ENCODE measurements around the gene DDX46. TPM values are rescaled to one million over a fixed set of nuclear protein-coding genes. Genes with fewer than 3 reads are reported as not detected.
"Not testable (repeated sequence)": the region's sequence is repeated elsewhere in the genome, so short reads cannot be mapped to it uniquely, and the experiment has no call there.

DDX46 gene
- total and polyA plus RNA-seq, 2 donors (not counting 1 experiment from before 2014, with no cell fraction given): 15.4 to 80.9 TPM

- CTCF ChIA-PET: interaction anchor here (1.2 kb wide), 1 partner anchor 10 kb away, joined by 3 read pairs; the partner anchor contains the start of gene C5orf24
- H3K4me1 ChIP-seq (ENCODE audit: control insufficient read depth in 2 of 2, insufficient read depth in 2 of 2, low read length in 2 of 2): no peaks in the 10 kb centered on the region
- TF ChIP-seq CTCF (IDR thresholded peaks at IDR 0.05): no peak
- no peak for TF ChIP-seq EZH2 (IDR thresholded peaks at IDR 0.05; ENCODE audit: borderline replicate concordance, insufficient read depth, low read depth, low read length, poor library complexity, severe bottlenecking)
- intact Hi-C loops (cut with micrococcal nuclease): no loop called here
- no peak overlapping the region for H3K4me2 ChIP-seq (replicated peaks; ENCODE audit: low read depth, low read length, poor library complexity, severe bottlenecking)
- H3K4me3 ChIP-seq (ENCODE audit: control extremely low read depth in 1 of 5, extremely low read depth in 1 of 5, insufficient read depth in 1 of 5, low read depth in 2 of 5, low read length in 4 of 5): no peak overlapping the region
- no CpG with 5 or more reads among the region's 2 CpGs for WGBS (ENCODE audit: insufficient coverage)
- Mint-ChIP-seq H3K4me1 (no peaks in the 10 kb centered on the region), H3K27ac (no peak overlapping the region), H3K27me3 (no peaks in the 10 kb centered on the region), H3K9me3 (ENCODE audit: insufficient read depth) (no peaks in the 10 kb centered on the region), H3K4me3 (no peak overlapping the region)
- H3K9me3 ChIP-seq (ENCODE audit: control extremely low read depth in 1 of 3, control insufficient read depth in 2 of 3, insufficient read depth in 1 of 3, low read length in 2 of 3): no peaks in the 10 kb centered on the region
- no peak overlapping the region for H2AFZ ChIP-seq (ENCODE audit: insufficient read depth, low read depth, low read length, poor library complexity, severe bottlenecking)
- H3K27me3 ChIP-seq (replicated peaks in 1 of 4; ENCODE audit: control extremely low read depth in 1 of 4, control insufficient read depth in 3 of 4, insufficient read depth in 4 of 4, low read length in 3 of 4): no peaks in the 10 kb centered on the region
- no peak overlapping the region for H3K9ac ChIP-seq (ENCODE audit: low read length)
- DNase-seq: no peak
- POLR2A ChIA-PET: no interaction called here
- H3K36me3 ChIP-seq (replicated peaks in 1 of 2; ENCODE audit: control extremely low read depth in 1 of 2, control insufficient read depth in 1 of 2, extremely low read depth in 1 of 2, insufficient read depth in 2 of 2, low read length in 1 of 2): peaks cover 4 to 10% of the 10 kb centered on the region in 2 experiments
- ATAC-seq (ENCODE audit: low read depth): no peak
- H3K27ac ChIP-seq (ENCODE audit: low read length in 2 of 2): no peak overlapping the region
- H4K20me1 ChIP-seq (ENCODE audit: control insufficient read depth, insufficient read depth, low read length, poor library complexity, severe bottlenecking): no peaks in the 10 kb centered on the region
- H3K79me2 ChIP-seq (ENCODE audit: control insufficient read depth, insufficient read depth, low read length): no peaks in the 10 kb centered on the region
Observed at GRCh38 chr5:134835623-134836022, 77.0 kb downstream of the DDX46 start.

GRCh38 chr5:134837530-134838181 lies 79.1 kb downstream of the DDX46 start:
- Histone ChIP-seq H3K36me3 (replicated peaks in 1 of 2; ENCODE audit: control extremely low read depth in 1 of 2, control insufficient read depth in 1 of 2, extremely low read depth in 1 of 2, insufficient read depth in 2 of 2, low read length in 1 of 2) (peaks cover 4 to 9% of the 10 kb centered on the region in 2 experiments), H3K9ac (ENCODE audit: low read length) (no peak overlapping the region), H3K27ac (ENCODE audit: low read length in 2 of 2) (no peak overlapping the region), H3K79me2 (ENCODE audit: control insufficient read depth, insufficient read depth, low read length) (no peaks in the 10 kb centered on the region), H4K20me1 (ENCODE audit: control insufficient read depth, insufficient read depth, low read length, poor library complexity, severe bottlenecking) (no peaks in the 10 kb centered on the region), H2AFZ (ENCODE audit: insufficient read depth, low read depth, low read length, poor library complexity, severe bottlenecking) (no peak overlapping the region), H3K27me3 (replicated peaks in 1 of 4; ENCODE audit: control extremely low read depth in 1 of 4, control insufficient read depth in 3 of 4, insufficient read depth in 4 of 4, low read length in 3 of 4) (no peaks in the 10 kb centered on the region), H3K4me1 (ENCODE audit: control insufficient read depth in 2 of 2, insufficient read depth in 2 of 2, low read length in 2 of 2) (no peaks in the 10 kb centered on the region), H3K4me2 (replicated peaks; ENCODE audit: low read depth, low read length, poor library complexity, severe bottlenecking) (no peak overlapping the region), H3K9me3 (ENCODE audit: control extremely low read depth in 1 of 3, control insufficient read depth in 2 of 3, insufficient read depth in 1 of 3, low read length in 2 of 3) (no peaks in the 10 kb centered on the region), H3K4me3 (ENCODE audit: control extremely low read depth in 1 of 5, extremely low read depth in 1 of 5, insufficient read depth in 1 of 5, low read depth in 2 of 5, low read length in 4 of 5) (no peak overlapping the region)
- H3K4me3 Mint-ChIP-seq: no peak overlapping the region
- ChIA-PET CTCF (interaction anchor here (0.7 kb wide), 2 partner anchors 271 to 355 kb away, joined by 3 to 4 read pairs; no protein-coding TSS in a partner anchor), POLR2A (interaction anchor here (0.6 kb wide), 1 partner anchor 204 kb away, joined by 3 read pairs; no protein-coding TSS in a partner anchor)
- H3K9me3 Mint-ChIP-seq (ENCODE audit: insufficient read depth): no peaks in the 10 kb centered on the region
- ATAC-seq (ENCODE audit: low read depth): no peak
- H3K27ac Mint-ChIP-seq: no peak overlapping the region
- no peak for TF ChIP-seq CTCF (IDR thresholded peaks at IDR 0.05)
- no peak for TF ChIP-seq EZH2 (IDR thresholded peaks at IDR 0.05; ENCODE audit: borderline replicate concordance, insufficient read depth, low read depth, low read length, poor library complexity, severe bottlenecking)
- intact Hi-C loops (cut with micrococcal nuclease): no loop called here
- H3K27me3 Mint-ChIP-seq: no peaks in the 10 kb centered on the region
- no peaks in the 10 kb centered on the region for H3K4me1 Mint-ChIP-seq
- WGBS (ENCODE audit: insufficient coverage): 100% methylated on average over 2 of the region's 3 CpGs
- no peak for DNase-seq

GRCh38 chr5:134838361-134838760 lies 79.8 kb downstream of the DDX46 start:
- DNase-seq; H3K9me3 ChIP-seq (ENCODE audit: control extremely low read depth in 1 of 3, control insufficient read depth in 2 of 3, insufficient read depth in 1 of 3, low read length in 2 of 3); CTCF ChIA-PET; H3K4me1 ChIP-seq (ENCODE audit: control insufficient read depth in 2 of 2, insufficient read depth in 2 of 2, low read length in 2 of 2); H3K27ac Mint-ChIP-seq; intact Hi-C loops (cut with micrococcal nuclease); H4K20me1 ChIP-seq (ENCODE audit: control insufficient read depth, insufficient read depth, low read length, poor library complexity, severe bottlenecking); H3K79me2 ChIP-seq (ENCODE audit: control insufficient read depth, insufficient read depth, low read length); H3K4me2 ChIP-seq (replicated peaks; ENCODE audit: low read depth, low read length, poor library complexity, severe bottlenecking); H3K36me3 ChIP-seq (replicated peaks in 1 of 2; ENCODE audit: control extremely low read depth in 1 of 2, control insufficient read depth in 1 of 2, extremely low read depth in 1 of 2, insufficient read depth in 2 of 2, low read length in 1 of 2); H3K27me3 Mint-ChIP-seq; H3K4me1 Mint-ChIP-seq; H3K9ac ChIP-seq (ENCODE audit: low read length); H3K27me3 ChIP-seq (replicated peaks in 1 of 4; ENCODE audit: control extremely low read depth in 1 of 4, control insufficient read depth in 3 of 4, insufficient read depth in 4 of 4, low read length in 3 of 4); H3K4me3 Mint-ChIP-seq; H3K4me3 ChIP-seq (ENCODE audit: control extremely low read depth in 1 of 5, extremely low read depth in 1 of 5, insufficient read depth in 1 of 5, low read depth in 2 of 5, low read length in 4 of 5); ATAC-seq (ENCODE audit: low read depth); H3K9me3 Mint-ChIP-seq (ENCODE audit: insufficient read depth); H2AFZ ChIP-seq (ENCODE audit: insufficient read depth, low read depth, low read length, poor library complexity, severe bottlenecking); H3K27ac ChIP-seq (ENCODE audit: low read length in 2 of 2): not testable (repeated sequence)
- POLR2A ChIA-PET: interaction anchor here (0.6 kb wide), 1 partner anchor 205 kb away, joined by 3 read pairs; no protein-coding TSS in a partner anchor
- WGBS (ENCODE audit: insufficient coverage): 98% methylated on average over 8 of the region's 9 CpGs
